Gastrocnemius medialis (tissue), 4 donors: Measurements from ENCODE around the gene SETD4.

ENCODE experiments used
- CTCF ChIP-seq, 5 experiments: fragments of 450-650 bp in 3 of 5; fragments of 200-600 bp in 2 of 5; sonication (generic) in 2 of 5; IDR thresholded peaks in 4 of 5; conservative IDR thresholded peaks in 1 of 5; 1 replicate in 4 of 5; 2 replicates in 1 of 5; pipeline ENCODE4 v1.5.1; 2016 to 2019; ENCODE audit warnings: antibody characterized with exemption in 5 of 5, mild to moderate bottlenecking in 3 of 5, moderate library complexity in 3 of 5
- POLR2A ChIP-seq, 2 donors: fragments of 450-650 bp; IDR thresholded peaks; one replicate each; pipeline ENCODE4 v1.6.1; 2017; ENCODE audit warnings: antibody characterized with exemption in 2 of 2, mild to moderate bottlenecking in 2 of 2, moderate library complexity in 2 of 2

- TF ChIP-seq POLR2A (IDR thresholded peaks at IDR 0.05) (no peak), CTCF (IDR thresholded peaks at IDR 0.05 in 4 of 5, conservative IDR thresholded peaks at IDR 0.05 in 1 of 5) (no peak)
Measured at GRCh38 chr21:35984654-35985361, 75.5 kb downstream of the SETD4 start.
